HG03432 (cell line): Measurements from ENCODE around the gene SPOCK1.

Source experiments
- ATAC-seq: cut with Tn5 transposase; IDR thresholded peaks from one replicate; pipeline ENCODE4 v1.9.1; 2021; ENCODE audit warnings: mild to moderate bottlenecking, moderate library complexity; ENCODE audit not compliant: unreplicated experiment

The SPOCK1 gene

DNA sequence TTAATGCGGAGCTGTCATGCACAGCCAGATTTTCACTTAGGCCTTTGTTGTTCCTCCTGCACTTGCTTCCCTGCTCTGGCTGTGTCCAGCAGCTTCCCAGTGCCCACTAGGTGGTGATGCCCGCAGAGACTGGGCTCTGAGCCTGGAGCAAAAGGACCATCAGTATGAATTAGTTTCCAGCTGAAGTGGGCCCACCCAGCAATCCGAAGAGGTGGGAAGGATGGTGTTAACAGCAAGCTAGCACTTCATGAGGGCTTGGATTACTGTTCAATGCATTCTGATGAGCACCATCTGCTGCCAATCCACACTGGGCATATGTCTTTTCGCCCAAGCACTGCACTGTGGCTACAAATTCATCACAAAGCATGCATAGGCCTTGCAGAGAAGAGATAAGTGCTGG lies 459.1 kb downstream of the SPOCK1 start:
- ATAC-seq, result no peak

DNA sequence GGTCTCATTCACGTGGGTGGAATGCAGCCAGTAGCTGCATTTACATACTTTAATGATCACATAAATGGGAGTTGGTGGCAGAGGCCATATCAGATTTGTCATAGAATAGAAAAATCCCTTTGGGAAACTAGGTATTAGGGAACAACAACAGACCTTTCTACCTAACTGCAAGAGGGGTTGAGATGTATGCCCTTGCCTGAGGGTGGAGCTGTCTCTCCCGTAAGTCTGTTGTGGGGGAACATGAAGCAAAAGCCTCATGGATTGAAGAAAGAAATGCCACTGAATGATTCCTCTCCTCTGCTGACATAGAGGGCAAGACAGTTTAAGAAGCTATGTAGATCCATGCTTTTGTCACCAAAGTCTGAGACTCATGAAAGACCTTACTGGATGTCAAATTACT lies 461.3 kb downstream of the SPOCK1 start:
- ATAC-seq, result no peak

DNA sequence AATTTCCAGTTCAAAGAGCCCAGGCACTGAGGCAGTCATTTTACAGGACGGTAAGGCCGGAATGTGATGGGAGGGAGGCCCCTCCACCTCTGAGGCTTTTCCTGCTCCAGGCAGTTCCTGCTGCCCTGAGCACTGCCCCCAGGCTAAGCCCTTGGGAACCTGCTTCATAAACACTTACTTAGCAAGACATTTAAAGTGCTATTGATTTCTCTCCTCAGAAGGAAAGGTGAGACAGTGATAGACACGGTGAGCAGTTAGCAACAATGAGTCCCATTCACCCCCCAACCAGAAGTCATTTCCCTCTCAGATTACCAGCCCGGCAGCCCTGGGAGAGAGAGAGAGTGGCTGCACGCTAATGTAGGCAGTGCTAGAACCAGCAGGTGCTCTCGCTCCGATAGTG lies 462.5 kb downstream of the SPOCK1 start:
- ATAC-seq, result no peak

- ATAC-seq, result no peak
Measured at GRCh38 chr5:137035480-137035878, 463.6 kb downstream of the SPOCK1 start.

GRCh38 chr5:137034764-137035479 lies 464.2 kb downstream of the SPOCK1 start:
- no peak for ATAC-seq

DNA sequence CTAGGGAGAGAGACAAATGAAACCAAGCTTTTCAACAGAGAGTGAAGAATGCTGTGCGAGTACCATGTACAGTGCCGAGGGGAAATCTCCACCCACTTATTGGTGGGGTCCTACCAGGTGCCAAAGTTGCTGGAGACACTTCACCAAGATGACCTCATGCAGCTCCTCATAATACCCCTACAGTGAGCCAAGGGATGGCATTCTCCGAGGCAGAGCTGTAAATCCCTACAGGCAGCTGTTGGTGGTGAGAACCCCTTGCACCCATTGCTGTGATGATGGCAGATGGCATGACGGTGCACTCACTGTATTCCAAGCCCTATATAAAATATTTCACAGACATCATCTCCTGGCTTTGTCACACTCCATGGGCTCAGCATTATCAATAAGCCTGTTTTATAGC lies 464.9 kb downstream of the SPOCK1 start:
- no peak for ATAC-seq

GRCh38 chr5:137032929-137033328 lies 466.2 kb downstream of the SPOCK1 start:
- no peak for ATAC-seq

DNA sequence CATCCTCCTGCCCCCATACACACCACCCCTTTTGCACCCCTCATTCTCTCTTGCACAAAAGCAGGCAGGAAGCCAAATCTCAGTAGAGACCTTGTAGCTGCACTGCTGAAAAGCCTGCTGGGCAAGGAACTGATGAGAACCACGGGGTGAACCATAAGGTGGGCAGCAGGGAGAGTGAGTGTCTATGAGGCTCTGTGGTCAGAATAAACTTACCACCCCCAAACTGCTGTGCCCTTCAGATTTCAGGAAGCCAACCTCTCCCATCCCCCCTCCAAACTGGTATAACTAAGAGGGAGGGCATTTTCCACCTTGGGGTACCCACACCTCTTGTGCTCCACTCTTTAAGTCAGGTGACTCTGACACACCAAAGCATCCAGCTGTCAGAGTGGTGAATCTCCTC lies 471.4 kb downstream of the SPOCK1 start:
- no peak for ATAC-seq

- no peak for ATAC-seq
Measured at GRCh38 chr5:137026296-137026695, 472.8 kb downstream of the SPOCK1 start.

GRCh38 chr5:137024044-137024443 lies 475.1 kb downstream of the SPOCK1 start:
- no peak for ATAC-seq

DNA sequence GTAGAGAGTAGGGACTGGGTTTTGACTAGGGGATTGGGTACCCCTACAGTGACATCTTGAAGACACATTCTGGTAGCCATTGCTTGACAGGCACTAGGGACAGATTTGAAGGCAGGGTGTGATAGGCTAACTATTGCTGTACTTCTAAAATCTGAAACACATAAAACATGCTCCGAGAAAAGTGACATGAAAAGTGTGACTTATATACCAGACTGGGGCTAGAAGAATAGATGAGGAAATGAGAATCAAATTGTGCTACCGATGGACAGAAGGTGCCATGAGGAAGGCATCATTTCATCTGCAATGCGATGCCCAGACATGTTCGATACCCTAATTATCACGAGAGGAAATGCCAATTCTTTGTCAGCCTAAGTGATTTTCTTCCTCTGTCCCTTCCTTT lies 475.8 kb downstream of the SPOCK1 start:
- ATAC-seq, result no peak

GRCh38 chr5:137022725-137023124 lies 476.4 kb downstream of the SPOCK1 start:
- no peak for ATAC-seq

DNA sequence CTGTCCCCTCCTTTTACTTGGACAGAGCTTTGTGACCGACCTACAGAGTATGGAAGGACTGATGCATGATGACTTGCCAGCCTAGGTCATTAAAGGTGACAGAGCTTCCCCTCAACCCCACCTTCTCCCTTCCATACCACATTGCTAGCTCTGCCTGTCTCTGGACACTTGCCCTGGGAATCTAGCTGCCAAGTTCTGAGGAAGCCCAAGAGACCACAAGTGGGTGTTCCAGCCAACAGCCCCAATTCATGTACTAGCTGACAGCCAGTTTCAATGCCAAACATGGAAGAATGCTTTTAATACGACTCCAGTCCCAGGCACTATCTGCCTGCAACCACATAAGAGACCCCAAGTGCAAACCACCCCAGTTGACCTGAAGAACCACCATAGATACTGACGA lies 477.1 kb downstream of the SPOCK1 start:
- ATAC-seq, result no peak

DNA sequence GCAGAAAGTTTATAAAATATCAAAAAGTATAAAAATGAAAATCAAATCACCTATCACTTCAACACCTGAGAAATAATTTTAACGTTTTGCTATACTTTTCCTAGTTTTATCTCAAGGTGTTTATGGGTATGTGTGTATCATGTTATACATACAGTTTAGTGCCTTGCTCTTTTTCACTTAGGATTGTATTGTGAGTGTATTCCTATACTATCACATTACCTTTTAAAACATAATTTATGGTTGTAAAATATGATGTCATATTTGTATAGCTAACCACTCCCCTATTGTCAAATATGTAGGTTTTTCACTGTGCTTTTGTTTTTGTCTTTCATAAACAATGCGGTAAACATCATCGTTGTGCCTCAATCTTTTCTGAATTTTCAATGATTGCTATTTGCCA lies 479.9 kb downstream of the SPOCK1 start:
- no peak for ATAC-seq

- ATAC-seq, result no peak
Measured at GRCh38 chr5:137016783-137017324, 482.3 kb downstream of the SPOCK1 start.

- ATAC-seq, result no peak
Measured at GRCh38 chr5:137015540-137016116, 483.5 kb downstream of the SPOCK1 start.

- ATAC-seq, result no peak
Measured at GRCh38 chr5:137014731-137015130, 484.4 kb downstream of the SPOCK1 start.

GRCh38 chr5:137010226-137010625 lies 488.9 kb downstream of the SPOCK1 start:
- ATAC-seq, result no peak

GRCh38 chr5:137004279-137004678 lies 494.8 kb downstream of the SPOCK1 start:
- ATAC-seq, result no peak

DNA sequence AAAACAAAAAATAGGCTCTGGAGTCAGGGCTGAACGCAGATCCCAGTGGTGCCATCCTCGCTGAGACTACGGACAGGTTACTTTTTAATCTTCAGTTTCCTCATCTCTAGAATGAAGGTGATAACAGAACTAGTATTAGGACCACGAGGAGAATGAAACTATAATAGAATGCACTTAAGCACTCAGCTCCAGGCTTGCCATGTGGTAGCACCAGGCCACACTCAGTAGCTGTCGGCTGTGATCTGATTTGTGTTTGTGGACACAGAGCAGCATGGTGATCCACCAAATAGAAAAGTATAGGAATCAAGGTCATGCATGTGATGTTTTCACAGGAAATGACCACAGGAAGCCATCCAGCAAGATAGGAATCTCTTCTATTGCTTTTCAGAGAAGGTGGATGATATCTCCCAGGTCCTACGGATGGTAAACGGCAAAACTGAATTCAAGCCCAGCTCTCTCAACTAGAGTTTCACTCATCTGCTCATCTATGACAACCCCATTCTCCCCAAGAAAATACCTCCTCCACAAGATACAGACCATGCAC lies 498.0 kb downstream of the SPOCK1 start:
- ATAC-seq, result no peak

DNA sequence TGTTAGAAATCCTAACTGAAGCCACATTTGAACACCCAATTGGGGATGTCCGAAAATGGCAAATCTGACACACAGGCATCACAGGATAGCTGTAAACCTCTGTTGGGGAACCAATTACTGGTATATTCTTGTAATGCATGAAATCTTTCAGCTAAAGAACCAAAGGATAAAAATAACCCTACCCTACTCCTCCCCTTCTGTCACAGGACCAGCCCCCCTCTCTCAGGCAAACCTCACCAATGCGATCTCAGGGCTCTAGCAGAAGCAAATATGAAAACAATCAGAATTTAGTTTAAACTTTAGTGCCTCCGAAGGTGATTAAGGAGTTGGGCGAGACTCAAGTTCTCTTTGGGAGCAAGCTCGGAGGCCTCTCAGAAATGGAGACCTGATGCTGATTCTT lies 499.3 kb downstream of the SPOCK1 start:
- no peak for ATAC-seq

GRCh38 chr5:136998854-136999357 lies 500.2 kb downstream of the SPOCK1 start:
- ATAC-seq, result no peak
